NCI-H1417 treated with DMSO at 0.1 percent for 48 hours (cell line): ENCODE results near the gene DPEP2NB.
"Not testable (repeated sequence)": the region's sequence is repeated elsewhere in the genome, so short reads cannot be mapped to it uniquely, and the experiment has no call there.

ENCODE experiments used
- DNase-seq: peaks from one replicate; lab custom pipeline; 2025; lab: John Stamatoyannopoulos, UW

The DPEP2NB gene

GRCh38 chr16:68015681-68016080, at the start of gene DPEP2NB:
Gene DPEP2NB, minus strand, starts transcription at chr16:68015911. Its CDS starts 141 bp downstream, at chr16:68015770.
- no peak for DNase-seq

DNA sequence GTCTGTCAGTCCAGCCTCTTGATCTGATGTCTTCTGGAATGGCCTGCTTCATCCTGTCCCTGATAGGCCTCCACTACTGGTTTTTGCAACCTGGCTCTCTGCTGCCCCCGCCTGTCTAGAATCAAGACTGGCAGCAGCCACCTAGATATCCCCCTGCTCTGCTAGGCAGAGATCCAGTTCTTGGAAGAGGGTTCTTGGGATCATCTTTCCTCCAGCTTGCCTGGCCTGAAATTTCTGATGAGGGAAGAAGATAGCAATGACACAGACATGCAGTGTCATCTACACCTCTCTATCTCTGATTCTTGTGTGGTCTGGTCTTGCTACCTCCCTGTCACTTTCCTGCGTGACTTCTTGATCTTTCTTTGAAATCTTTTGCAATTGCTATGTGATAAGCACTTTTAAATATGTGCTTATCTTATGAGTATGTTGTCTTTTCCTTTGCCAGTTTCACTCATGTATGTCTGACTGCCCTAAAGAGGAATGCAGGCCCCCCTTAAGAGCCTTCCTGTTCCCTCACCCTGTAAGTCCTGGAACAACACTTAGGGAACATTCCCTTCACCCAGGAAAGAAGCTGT, 49.2 kb upstream of the DPEP2NB start:
- no peak for DNase-seq

GRCh38 chr16:68062910-68063393, 47.2 kb upstream of the DPEP2NB start:
- no peak for DNase-seq

GRCh38 chr16:68061396-68061795, 45.7 kb upstream of the DPEP2NB start:
- DNase-seq = no peak

DNA sequence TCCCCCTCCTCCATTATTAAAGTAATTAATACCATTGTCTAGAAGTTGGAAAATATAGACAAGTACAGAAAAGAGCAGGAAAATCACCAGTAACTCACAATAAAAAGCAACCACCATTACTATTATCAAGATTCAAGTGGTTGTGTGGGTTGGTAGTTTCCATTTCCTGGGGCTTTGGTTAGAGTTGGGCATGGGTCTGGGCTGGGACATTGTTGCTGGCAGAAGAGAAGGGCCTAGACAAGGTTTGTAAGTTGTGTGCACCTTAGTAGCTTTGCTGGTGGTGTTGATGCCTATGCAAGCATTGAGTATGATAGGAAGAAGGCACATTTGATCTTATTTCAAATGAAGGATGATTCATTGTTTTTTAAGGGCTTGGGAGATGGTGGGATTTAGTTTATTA, 44.1 kb upstream of the DPEP2NB start:
- no peak for DNase-seq

GRCh38 chr16:68055395-68055794, 39.7 kb upstream of the DPEP2NB start:
- no peak for DNase-seq

DNA sequence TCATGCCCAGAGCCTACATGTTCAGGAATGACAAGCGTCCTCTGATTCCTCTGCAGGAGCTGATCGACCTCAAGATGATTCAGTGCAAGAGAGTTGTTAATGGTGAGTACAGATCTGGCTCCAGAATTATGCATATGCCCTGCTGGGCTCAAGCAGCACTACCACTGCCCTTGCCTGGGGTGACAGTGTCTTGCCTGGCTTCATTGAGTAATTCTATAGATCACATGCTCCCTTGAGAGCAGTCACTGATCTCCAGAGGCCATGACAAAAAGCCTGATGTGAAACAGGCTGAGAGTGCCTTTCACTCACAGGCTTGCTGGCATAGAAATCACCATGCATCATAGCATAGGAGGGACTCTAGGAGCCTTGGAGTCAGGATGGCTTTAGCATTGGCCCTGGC, 33.7 kb upstream of the DPEP2NB start:
- DNase-seq = no peak

DNA sequence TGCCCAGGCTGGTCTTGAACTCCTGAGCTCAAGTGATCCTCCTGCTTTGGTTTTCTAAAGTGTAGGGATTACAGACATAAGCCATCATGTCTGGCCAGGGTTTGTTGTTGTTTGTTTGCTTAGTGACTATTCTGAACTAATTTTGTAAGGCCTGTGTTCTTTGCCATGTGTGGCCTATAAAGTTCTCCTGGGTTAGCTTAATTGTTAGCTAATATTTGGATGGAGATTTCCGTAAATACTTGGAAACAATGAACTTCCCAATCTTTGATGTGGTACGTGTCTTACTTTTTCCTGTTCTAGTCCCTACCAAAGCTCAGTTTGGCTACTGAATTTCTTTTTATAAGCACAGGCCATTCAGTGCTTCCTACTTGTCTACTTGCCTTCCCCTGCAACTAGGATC, 32.3 kb upstream of the DPEP2NB start:
- DNase-seq = no peak

DNA sequence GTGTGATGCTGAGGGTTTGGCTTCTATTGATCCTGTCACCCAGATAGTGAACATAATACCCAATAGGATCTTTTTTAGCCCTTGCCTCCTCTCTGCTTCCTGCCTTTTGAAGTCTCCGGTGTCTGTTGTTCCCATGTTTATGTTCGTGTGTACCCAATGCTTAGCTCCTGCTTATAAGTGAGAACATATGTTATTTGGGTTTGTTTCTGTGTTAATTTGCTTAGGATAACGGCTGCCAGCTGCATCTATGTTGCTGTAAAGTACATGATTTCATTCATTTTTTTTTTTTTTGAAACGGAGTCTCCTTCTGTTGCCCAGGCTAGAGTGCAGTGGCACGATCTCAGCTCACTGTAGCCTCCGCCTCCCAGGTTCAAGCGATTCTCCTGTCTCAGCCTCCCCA, 30.4 kb upstream of the DPEP2NB start:
- DNase-seq = no peak

DNA sequence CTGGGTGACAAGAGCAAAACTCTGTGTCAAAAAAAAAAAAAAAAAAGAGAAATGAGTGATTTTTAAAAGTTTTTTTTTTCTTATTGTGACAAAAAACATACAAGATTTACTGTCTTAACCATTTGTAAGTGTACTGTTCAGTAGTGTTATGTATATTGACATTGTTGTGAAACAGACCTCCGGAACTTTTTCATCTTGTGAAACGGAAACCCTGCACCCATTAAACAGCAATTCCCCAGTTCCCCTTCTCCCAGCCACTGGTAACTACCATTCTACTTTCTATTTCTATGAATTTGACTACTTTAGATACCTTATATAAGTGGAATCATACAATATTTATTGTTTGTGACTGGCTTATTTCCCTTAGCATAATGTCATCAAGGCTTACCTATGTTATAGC, 26.1 kb upstream of the DPEP2NB start:
- DNase-seq = no peak

DNA sequence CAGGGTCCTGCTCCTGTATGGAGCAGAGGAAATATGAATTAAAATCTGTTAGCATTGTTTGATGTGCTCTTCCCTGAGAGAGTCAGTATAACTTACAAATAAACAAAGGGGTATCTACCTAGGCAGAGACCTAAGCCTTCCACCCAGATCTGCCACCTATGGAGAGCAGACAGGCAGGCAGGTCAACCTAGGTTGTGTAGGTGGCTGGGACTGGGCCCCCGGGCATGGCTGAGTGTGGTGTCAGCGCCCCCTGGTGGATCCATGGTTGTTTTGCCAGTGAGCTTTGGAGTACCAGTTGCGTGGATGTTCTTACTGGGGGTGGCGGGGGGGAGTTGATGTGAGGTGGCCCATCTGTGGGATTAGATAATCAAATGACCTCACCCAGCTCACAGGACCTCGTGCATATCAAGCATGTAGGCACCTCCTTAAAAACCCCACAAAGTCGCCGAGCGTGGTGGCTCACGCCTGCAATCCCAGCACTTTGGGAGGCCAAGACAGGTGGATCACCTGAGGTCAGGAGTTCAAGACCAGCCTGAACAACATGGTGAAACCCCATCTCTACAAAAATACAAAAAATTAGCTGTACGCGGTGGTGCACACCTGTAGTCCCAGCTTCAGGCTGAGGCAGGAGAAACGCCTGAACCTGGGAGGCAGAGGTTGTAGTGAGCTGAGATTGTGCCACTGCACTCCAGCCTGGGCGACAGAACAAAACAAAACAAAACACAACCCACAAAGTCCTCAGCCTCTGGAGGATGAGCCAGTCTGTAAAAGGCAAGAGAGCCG, 25.0 kb upstream of the DPEP2NB start:
- DNase-seq = peak; percentile 21

GRCh38 chr16:68037841-68038597, 22.3 kb upstream of the DPEP2NB start:
- no peak for DNase-seq

DNA sequence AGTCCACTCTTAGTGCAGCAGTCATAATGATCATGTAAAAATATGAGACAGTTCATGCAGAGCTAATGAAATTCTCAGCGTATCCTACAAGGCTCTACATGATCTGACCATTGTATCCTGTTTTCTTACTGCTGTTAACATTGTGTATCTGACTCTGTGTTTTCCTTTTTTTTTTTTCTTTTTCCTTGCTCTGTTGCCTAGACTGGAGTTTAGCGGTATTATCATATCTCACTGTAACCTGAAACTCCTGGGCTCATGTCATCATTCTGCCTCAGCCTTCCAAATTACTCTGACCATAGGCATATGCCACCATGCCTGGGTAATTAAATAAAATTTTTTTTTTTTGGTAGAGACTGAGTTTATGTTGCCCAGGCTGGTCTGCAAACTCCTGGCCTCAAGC, 19.5 kb upstream of the DPEP2NB start:
- no peak for DNase-seq

DNA sequence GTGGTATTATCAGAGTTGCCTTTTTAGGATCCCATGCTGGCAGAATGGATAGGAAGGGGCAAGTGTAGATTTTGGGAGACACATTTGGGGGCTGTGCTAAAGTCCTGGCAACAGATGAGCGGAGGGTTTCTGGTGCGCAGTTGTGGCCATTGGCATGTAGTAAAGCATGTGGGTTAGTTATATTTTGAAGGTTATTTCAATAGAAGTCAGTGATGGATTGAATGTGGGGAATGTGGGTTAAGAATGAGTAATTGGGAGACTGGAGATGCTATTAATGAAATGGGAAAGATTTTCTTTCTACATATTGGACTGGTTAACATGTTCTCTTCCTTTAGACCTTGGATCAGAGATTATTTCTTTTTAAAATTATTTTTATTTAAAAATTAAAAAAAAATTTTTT, 17.4 kb upstream of the DPEP2NB start:
- no peak for DNase-seq

- no peak for DNase-seq
Observed at GRCh38 chr16:68031951-68032350, 16.2 kb upstream of the DPEP2NB start.

- DNase-seq = not testable (repeated sequence)
Observed at GRCh38 chr16:68030108-68030507, 14.4 kb upstream of the DPEP2NB start.

GRCh38 chr16:68028996-68029395, 13.3 kb upstream of the DPEP2NB start:
- no peak for DNase-seq

- peak; percentile 36 for DNase-seq
Observed at GRCh38 chr16:68022728-68023537, 7.2 kb upstream of the DPEP2NB start, which contains the start of the genes DDX28 and DUS2. Gene DDX28, minus strand, starts transcription at chr16:68023232. Its CDS starts 30 bp downstream, at chr16:68023202. Gene DUS2, plus strand, starts transcription at chr16:68023284. Its CDS starts 14,740 bp downstream, at chr16:68038024.

GRCh38 chr16:68022278-68022727, 6.6 kb upstream of the DPEP2NB start:
- DNase-seq = no peak

DNA sequence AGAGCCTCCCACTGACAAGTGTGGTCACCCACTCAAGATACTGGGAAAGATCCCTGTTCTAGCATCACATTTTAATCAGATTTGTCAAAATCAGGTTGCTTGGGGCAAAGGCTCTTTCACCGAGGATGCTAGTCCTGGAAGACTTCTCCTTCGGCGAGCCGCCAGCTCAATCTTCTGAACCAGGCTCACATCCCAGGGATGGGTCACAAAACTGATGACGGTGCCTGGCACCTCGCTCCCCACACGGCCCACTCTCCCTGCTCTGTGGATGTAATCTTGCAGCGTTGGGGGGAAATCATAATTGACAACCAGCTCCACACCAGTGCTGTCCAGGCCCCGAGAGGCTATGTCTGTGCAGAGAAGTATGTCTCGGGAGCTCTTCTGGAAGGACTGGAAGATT, 5.8 kb upstream of the DPEP2NB start:
- DNase-seq = no peak

- DNase-seq = no peak
Observed at GRCh38 chr16:68019167-68019680, 3.5 kb upstream of the DPEP2NB start.
